Spinal cord (tissue), 10 donors: ENCODE data around the gene ROR1. TPM values are rescaled to one million over a fixed set of nuclear protein-coding genes. Genes with fewer than 3 reads are reported as not detected.
A peak's percentile ranks its signal among the peaks of the same experiment; 100 is the strongest.

Experiments used
- DNase-seq, 6 donors: peaks; one replicate each; pipeline versions ENCODE4 v3.0.0 to v3.0.0-alpha.2; 2013 to 2015; ENCODE audit warnings: low spot score in 6 of 6, low read depth in 4 of 6
- H3K27ac ChIP-seq: one replicate; pipeline ENCODE4 v1.5.1; 2013; ENCODE audit warnings: low read depth, low read length, control low read depth
- H3K27me3 ChIP-seq: one replicate; pipeline ENCODE4 v1.6.1; 2013; ENCODE audit warnings: low read length; ENCODE audit not compliant: control insufficient read depth, insufficient read depth
- H3K36me3 ChIP-seq: one replicate; pipeline ENCODE4 v1.6.1; 2013; ENCODE audit warnings: low read length; ENCODE audit not compliant: control insufficient read depth, insufficient read depth
- H3K4me1 ChIP-seq: one replicate; pipeline ENCODE4 v1.6.1; 2013; ENCODE audit warnings: low read length; ENCODE audit not compliant: control insufficient read depth, insufficient read depth
- H3K4me3 ChIP-seq: one replicate; pipeline ENCODE4 v1.5.1; 2013; ENCODE audit warnings: low read depth, low read length, control low read depth
- H3K9me3 ChIP-seq: one replicate; pipeline ENCODE4 v1.6.1; 2013; ENCODE audit warnings: low read length; ENCODE audit not compliant: control insufficient read depth, insufficient read depth
- WGBS: methylation state at CpG from one replicate; pipeline ENCODE4 v1.1.5; 2013; ENCODE audit warnings: missing lambda C conversion rate; ENCODE audit not compliant: insufficient coverage; 5-methylcytosine and 5-hydroxymethylcytosine counted together
- polyA plus RNA-seq, 2 donors: library from polyadenylated mRNA; unstranded; fragments of 120-200 nt; gene quantifications; one replicate each; pipeline ENCODE4 v1.2.1, GENCODE V29; 2013; ENCODE audit not compliant: insufficient read length in 2 of 2
- total RNA-seq, 2 donors: library from RNA; depleted of rRNA in 1 of 2; stranded (reverse); fragments of 120-200 nt in 1 of 2; fragments of >200 nt in 1 of 2; gene quantifications; one replicate each; pipeline versions ENCODE4 v1.2.3 to v1.2.4, GENCODE V29; 2013 to 2014
- donor health status: healthy.

ROR1 gene
- total and polyA plus RNA-seq, 4 donors = 4.0 to 16.5 (median 7.9) TPM

DNA sequence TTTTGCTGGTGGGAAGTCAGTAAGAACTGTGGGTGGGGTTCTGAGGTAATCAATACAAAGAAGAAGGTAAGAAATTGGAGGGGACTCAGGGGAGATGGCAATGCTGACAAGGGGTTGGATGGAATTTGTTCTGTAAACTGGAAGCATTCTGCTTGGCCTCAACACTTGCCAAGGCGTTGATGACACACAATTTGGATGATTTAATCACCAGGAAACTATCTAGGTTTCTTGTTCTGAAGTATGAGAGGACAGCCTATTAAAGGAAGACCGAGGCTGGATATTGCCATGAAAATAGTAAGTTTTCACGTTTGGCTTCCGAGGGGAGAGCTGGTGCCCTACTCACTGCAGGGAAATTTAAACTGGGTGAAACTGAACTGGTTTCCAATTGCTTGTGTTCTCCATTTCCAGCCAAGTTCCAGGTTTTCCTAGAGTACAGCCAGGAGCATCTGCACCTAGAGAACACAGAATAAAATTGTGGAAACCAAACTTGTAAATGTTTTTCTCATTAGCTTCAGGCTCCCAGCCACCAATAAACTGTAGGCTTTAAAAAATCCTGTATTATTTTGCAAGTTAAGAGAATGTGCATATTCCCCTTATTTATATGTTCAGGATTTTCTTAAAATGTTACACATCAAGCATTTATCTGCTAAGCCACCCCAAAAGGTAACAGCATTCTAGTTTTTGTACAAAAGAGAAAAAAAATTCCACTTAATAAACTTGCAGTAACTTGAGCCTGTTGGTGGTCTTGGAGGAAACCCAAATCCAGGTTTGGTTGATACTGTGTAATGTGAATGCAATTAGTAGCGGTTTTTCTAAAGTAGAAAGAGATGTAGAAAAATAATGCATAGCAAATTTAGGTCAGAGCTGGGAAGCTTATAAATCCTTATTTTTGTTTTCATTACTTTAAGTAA is 53.8 kb downstream of the ROR1 start:
- H3K4me1 ChIP-seq = no peaks in the 10 kb centered on the region
- no peaks in the 10 kb centered on the region for H3K9me3 ChIP-seq
- no peak overlapping the region for H3K4me3 ChIP-seq
- H3K27ac ChIP-seq = no peak overlapping the region
- DNase-seq = no peak
- WGBS = 79% methylated on average over 4 of the region's 5 CpGs
- no peaks in the 10 kb centered on the region for H3K27me3 ChIP-seq
- H3K36me3 ChIP-seq = no peaks in the 10 kb centered on the region

DNA sequence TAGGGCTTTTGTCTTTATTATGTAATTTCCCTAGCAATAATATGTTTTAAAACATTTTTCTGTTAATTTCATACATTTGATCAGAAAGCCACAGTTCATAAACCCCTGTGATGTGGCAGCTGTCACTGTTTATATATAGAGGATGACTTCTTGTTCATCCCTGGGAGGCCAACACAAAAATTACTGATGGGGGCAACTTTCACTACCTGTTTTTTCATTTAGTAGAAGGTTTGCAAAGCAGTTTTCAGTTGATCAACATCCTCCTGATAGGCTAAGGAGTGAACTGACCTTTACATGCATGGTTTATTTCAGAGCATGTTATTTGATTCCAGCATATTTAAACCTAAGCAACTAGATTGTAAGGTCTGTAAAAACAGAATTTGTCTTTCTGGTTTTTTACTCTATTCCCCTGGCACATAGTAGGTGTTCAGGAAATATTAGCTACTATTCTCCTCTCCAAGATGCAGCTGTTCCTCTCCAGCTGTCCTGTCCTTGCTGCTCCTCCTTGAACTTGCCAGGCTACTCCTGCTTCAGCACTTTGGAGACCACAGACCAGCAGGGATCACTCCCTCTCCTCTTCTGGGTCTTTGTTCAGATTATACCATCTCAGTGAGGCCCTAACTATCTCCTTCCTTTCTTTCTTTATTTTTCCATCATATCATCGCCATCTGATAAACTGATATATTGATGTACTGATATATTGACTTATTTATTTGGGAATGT is 54.7 kb downstream of the ROR1 start:
- Histone ChIP-seq H3K4me3 (no peak overlapping the region), H3K9me3 (no peaks in the 10 kb centered on the region), H3K27ac (no peak overlapping the region), H3K36me3 (no peaks in the 10 kb centered on the region), H3K4me1 (no peaks in the 10 kb centered on the region), H3K27me3 (no peaks in the 10 kb centered on the region)
- no peak for DNase-seq
- no CpG with 5 or more reads among the region's 1 CpG for WGBS

DNA sequence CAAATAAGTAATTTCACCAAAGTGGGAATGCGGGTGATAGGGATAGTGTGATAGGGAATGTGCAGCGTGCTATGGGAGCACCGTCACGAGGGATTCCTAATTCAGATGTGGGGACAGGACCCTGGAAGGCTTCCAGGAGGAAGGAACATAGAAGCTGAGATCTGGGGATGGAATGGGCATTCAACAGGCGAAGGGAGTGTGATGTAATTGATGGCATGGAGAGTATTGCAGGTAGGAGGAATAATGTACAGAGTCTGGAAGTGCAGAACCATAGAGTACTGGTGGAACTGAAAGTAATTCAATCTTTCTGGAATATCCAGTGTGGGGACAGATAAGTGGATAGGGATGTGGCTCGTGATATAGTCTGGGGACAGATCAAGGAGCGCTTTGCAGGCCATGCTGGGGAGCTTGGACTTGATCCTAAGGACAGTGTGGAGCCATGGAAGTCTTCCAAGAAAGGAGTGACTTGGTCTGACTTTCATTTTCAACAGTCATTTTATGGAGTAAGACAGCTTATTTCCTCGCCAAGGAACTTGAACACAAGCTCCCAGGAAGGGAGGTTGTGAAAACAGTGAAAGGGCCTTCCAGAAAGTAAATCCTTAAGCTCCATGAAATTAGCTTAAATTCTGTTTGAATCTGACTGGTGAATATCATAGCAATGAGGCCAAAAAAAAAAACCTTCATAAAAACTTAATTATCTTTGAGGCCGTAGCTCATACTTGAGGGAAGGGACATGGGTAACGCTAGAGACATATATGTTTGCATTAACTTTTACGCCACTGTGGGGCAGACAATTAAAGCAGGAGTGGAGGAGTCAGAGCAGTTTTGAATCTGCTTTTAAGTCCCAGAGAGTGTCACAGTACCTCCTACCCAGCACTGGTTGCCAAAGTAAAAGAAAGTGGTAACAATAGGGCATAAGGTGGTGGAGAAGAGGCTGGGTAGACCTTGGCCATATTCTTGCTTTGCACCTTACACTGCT is 55.8 kb downstream of the ROR1 start:
- Histone ChIP-seq H3K27me3 (no peaks in the 10 kb centered on the region), H3K4me3 (no peak overlapping the region), H3K36me3 (no peaks in the 10 kb centered on the region), H3K9me3 (no peaks in the 10 kb centered on the region), H3K27ac (no peak overlapping the region), H3K4me1 (no peaks in the 10 kb centered on the region)
- WGBS = 77% methylated on average over 9 of the region's 11 CpGs
- DNase-seq = peak in 1 of 6 donors; percentile 58

DNA sequence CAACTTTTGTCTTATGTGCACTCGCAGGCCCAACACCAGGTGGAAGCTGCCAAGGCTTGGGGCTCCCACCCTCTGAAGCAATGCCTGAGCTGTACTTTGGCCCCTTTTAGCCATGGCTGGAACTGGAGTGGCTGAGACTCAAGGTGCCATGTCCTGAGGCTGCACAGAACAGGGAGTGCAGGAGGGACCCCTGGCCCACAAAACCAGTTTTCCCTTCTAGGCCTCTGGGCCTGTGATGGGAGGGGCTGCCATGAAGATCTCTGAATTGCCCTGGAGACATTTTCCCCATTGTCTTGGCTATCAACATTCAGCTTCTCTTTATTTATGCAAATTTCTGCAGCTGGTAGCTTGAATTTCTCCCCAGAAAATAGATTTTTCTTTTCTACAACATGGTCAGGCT is 57.6 kb downstream of the ROR1 start:
- Histone ChIP-seq H3K9me3 (no peaks in the 10 kb centered on the region), H3K27me3 (no peaks in the 10 kb centered on the region), H3K36me3 (no peaks in the 10 kb centered on the region), H3K4me3 (no peak overlapping the region), H3K4me1 (no peaks in the 10 kb centered on the region), H3K27ac (no peak overlapping the region)
- 100% methylated on average over 1 of the region's 1 CpG for WGBS
- no peak for DNase-seq

DNA sequence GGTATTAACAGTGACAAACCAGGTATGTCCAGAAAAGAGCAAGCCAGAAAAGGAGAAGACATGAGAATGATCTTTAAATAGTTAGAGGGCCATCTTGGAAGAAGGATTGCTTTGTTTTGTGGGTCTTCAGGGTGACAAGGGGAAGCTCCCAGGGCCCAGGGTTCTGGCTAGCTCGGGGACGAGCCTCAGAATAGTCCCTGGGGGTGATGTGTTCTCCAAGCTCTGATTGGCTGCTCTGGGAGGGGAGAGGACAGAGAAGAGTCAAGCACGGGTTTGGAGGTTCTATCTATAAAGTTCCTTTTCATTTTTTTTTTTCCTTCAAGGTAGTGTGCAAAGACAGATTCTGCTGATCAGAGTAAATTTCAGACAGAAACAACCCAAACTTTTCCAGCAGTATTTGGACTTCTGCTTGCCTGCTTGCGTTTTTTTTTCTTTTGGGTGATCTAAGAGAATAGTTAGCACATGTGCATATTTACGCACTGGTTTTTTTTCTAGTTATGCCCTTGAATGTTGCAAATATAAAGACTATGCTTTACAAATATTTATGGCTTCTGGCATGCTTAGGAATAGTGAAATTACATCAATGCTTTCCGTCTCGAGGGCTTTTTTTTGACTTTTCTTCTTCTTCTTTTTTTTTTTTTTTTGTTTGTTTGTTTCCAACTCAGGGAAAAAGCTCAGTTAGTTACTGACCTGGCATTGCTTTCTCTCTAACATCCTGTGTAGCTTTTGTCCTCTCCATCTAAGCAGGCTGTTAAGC is 59.7 kb downstream of the ROR1 start:
- no peak for DNase-seq
- H3K9me3 ChIP-seq = no peaks in the 10 kb centered on the region
- no peaks in the 10 kb centered on the region for H3K27me3 ChIP-seq
- H3K4me1 ChIP-seq = no peaks in the 10 kb centered on the region
- H3K4me3 ChIP-seq = no peak overlapping the region
- no peak overlapping the region for H3K27ac ChIP-seq
- H3K36me3 ChIP-seq = no peaks in the 10 kb centered on the region
- WGBS = 30% methylated on average over 2 of the region's 7 CpGs

DNA sequence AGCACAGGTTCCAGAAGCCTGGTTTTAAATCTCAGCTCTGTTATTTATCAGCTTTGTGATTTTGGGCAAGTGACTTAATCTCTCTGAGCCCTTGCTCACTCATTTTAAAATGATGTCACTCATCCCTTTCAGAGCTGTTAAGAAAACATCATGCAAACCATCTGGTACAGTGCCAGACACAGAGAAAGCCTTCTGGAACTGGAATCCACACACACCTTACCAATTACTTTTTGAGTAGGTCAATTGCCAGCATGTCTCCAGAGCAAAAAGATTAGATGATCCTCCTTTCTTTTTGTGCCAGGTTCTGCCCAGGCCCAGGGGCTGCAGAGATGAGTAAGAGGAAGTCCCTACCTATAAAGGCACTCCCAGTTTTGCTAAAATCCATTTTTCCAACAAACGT is 61.3 kb downstream of the ROR1 start:
- Histone ChIP-seq H3K27me3 (no peaks in the 10 kb centered on the region), H3K27ac (no peak overlapping the region), H3K9me3 (no peaks in the 10 kb centered on the region), H3K4me1 (no peaks in the 10 kb centered on the region), H3K4me3 (no peak overlapping the region), H3K36me3 (no peaks in the 10 kb centered on the region)
- WGBS = 80% methylated on average over 1 of the region's 1 CpG
- no peak for DNase-seq

DNA sequence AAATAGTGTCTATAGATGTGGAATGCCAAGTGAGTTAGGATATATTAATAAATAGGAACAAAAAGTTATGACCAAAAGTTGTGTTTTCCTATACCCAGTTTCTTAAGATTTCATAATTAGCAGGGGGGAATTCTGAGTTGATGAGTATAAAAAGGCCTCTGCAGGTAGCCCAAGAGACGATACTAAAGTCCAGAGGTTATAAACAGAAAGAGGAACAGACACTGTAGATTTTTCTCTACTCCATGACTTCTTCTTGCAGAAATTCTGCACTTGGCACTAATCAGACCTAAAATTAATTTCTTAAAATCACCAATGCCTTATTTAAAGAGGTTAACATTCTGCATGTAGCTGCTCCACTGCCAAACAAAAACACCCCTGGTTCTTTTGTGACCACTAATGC is 62.6 kb downstream of the ROR1 start:
- no CpG with 5 or more reads among the region's 1 CpG for WGBS
- DNase-seq = no peak
- H3K4me3 ChIP-seq = no peak overlapping the region
- H3K4me1 ChIP-seq = no peaks in the 10 kb centered on the region
- H3K9me3 ChIP-seq = no peaks in the 10 kb centered on the region
- no peak overlapping the region for H3K27ac ChIP-seq
- no peaks in the 10 kb centered on the region for H3K27me3 ChIP-seq
- no peaks in the 10 kb centered on the region for H3K36me3 ChIP-seq

DNA sequence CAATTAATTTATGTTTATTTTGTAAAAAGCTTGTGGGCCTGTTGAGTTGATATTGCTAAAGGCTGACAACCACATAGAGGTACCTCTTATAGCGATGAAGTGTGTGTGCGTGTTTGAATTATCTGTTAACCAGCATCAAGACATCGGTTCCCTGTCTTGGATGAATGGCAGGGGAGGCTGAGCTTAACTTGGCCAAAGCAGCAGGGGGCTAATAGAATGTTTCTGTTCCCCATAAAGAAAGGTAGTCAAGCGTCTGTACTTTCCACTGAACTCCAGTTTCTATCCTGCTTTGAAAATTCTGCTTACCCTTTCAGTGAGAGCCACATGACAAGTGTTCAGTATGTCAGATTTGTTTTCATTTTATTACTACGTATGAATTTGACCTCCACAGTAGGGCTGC is 63.0 kb downstream of the ROR1 start:
- Histone ChIP-seq H3K36me3 (no peaks in the 10 kb centered on the region), H3K4me3 (no peak overlapping the region), H3K27ac (no peak overlapping the region), H3K27me3 (no peaks in the 10 kb centered on the region), H3K9me3 (no peaks in the 10 kb centered on the region), H3K4me1 (no peaks in the 10 kb centered on the region)
- 50% methylated on average over 2 of the region's 5 CpGs for WGBS
- peak in 1 of 6 donors; percentile 80 for DNase-seq

DNA sequence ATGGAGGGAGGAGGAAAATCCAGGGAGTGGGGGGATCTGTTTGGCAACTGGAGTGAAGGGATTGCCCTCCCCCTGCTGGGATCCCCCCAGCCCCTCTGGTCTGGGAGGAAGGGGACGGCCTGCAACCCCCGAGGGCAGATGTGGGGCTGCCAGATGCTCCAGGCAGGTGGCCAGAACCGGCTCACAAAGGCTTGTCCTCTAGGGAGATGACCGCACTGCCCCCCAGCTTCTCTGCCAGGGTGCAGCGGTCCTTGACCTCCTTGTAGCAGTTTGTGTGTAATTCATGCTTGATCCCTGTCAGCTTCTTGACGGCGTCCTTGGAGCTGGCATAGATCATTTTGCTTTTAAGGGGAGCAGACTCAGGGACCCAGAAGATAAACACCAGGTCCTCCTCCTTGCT is 69.2 kb downstream of the ROR1 start:
- WGBS = 62% methylated on average over 7 of the region's 7 CpGs
- H3K36me3 ChIP-seq = no peaks in the 10 kb centered on the region
- H3K27ac ChIP-seq = no peak overlapping the region
- DNase-seq = no peak
- H3K9me3 ChIP-seq = no peaks in the 10 kb centered on the region
- peaks cover 3% of the 10 kb centered on the region for H3K4me1 ChIP-seq
- no peak overlapping the region for H3K4me3 ChIP-seq
- no peaks in the 10 kb centered on the region for H3K27me3 ChIP-seq
